ENCODE measurements around the gene LARP6. TPM values are rescaled to one million over a fixed set of nuclear protein-coding genes. Genes with fewer than 3 reads are reported as not detected.

Gene LARP6
- total and polyA plus RNA-seq, 2 of the 13 experiments (the other 11 are each of a cell fraction or from before 2014, with no cell fraction given), result 2.9 to 8.2 TPM

- TF ChIP-seq ZNF318 (CRISPR knock-in tag; IDR thresholded peaks at IDR 0.05) (no peak), PPARG (CRISPR knock-in tag; conservative IDR thresholded peaks at IDR 0.05) (no peak), BCL6 (CRISPR knock-in tag; IDR thresholded peaks at IDR 0.05) (no peak; the same call in none of the 2 replicates), SOX13 (IDR thresholded peaks at IDR 0.05) (no peak), SOX13 (CRISPR knock-in tag; conservative IDR thresholded peaks at IDR 0.05 in 1 of 2, IDR thresholded peaks at IDR 0.05 in 1 of 2) (no peak), ZBTB42 (CRISPR knock-in tag; IDR thresholded peaks at IDR 0.05) (no peak), ZBTB20 (CRISPR knock-in tag; IDR thresholded peaks at IDR 0.05; ENCODE audit: borderline replicate concordance, low read depth) (peak; percentile 37; the same call in 1 of the 2 replicates), IKZF1 (IDR thresholded peaks at IDR 0.05) (no peak), ZNF784 (CRISPR knock-in tag; IDR thresholded peaks at IDR 0.05; ENCODE audit: borderline replicate concordance) (no peak), ZFP91 (CRISPR knock-in tag; IDR thresholded peaks at IDR 0.05; ENCODE audit: borderline replicate concordance) (peak; percentile 82), MAZ (IDR thresholded peaks at IDR 0.05; ENCODE audit: borderline replicate concordance, low read depth, low read length) (peak; percentile 62; the same call in 1 of the 2 replicates), MAZ (CRISPR knock-in tag; IDR thresholded peaks at IDR 0.05; ENCODE audit: low read depth) (peak; percentile 68; the same call in 1 of the 2 replicates)
Measured at GRCh38 chr15:70892002-70892911, 38.3 kb upstream of the LARP6 start, which contains the start of the genes LRRC49 and THAP10 (continued).
